H1 (cell line): ENCODE measurements around the gene IFT81. TPM values are rescaled to one million over a fixed set of nuclear protein-coding genes. Genes with fewer than 3 reads are reported as not detected.

ENCODE experiments used
- CTCF ChIA-PET: fragments of 300-600 bp; sonication (Branson Sonifier 250); formaldehyde crosslinking; loops from one replicate; lab custom pipeline; 2021; ENCODE audit not compliant: partially characterized antibody; lab: Charles Lee
- POLR2A ChIA-PET: fragments of 300-600 bp; sonication (Branson Sonifier 250); formaldehyde crosslinking; loops from one replicate; lab custom pipeline; 2021; ENCODE audit warnings: inconsistent platforms; ENCODE audit not compliant: partially characterized antibody; lab: Charles Lee
- DNase-seq, 2 experiments: peaks; one replicate each; pipeline versions ENCODE4 v3.0.0 to v3.0.0-alpha.2; 2010 to 2022; ENCODE audit warnings: low spot score in 2 of 2, low read depth in 1 of 2, mixed read lengths in 1 of 2
- FAIRE-seq: peaks from 2 replicates; lab custom pipeline; 2011; peaks lifted over from hg19 to GRCh38; lab: Jason Lieb, UNC
- H2AFZ ChIP-seq: 2 replicates; pipeline ENCODE4 v1.8.1; 2012; ENCODE audit warnings: low read length, inconsistent platforms
- H2AK5ac ChIP-seq: 2 replicates; pipeline ENCODE4 v1.6.1; 2013; ENCODE audit warnings: low read depth, low read length
- H2BK120ac ChIP-seq: replicated peaks from 2 replicates; pipeline ENCODE3; 2013; ENCODE audit warnings: low read depth, low read length, inconsistent platforms
- H2BK12ac ChIP-seq: 2 replicates; pipeline ENCODE4 v1.6.1; 2013; ENCODE audit warnings: low read depth, low read length
- H2BK15ac ChIP-seq: 2 replicates; pipeline ENCODE4 v1.6.1; 2013; ENCODE audit warnings: low read length
- H2BK20ac ChIP-seq: 2 replicates; pipeline ENCODE4 v1.6.1; 2013; ENCODE audit warnings: low read length
- H2BK5ac ChIP-seq: 2 replicates; pipeline ENCODE4 v1.6.1; 2013; ENCODE audit warnings: low read depth, low read length
- H3K14ac ChIP-seq: 2 replicates; pipeline ENCODE4 v1.6.1; 2013; ENCODE audit warnings: inconsistent platforms; ENCODE audit not compliant: insufficient read length
- H3K18ac ChIP-seq: 2 replicates; pipeline ENCODE4 v1.6.1; 2013; ENCODE audit warnings: low read length; ENCODE audit errors: extremely low read depth
- H3K23ac ChIP-seq: 2 replicates; pipeline ENCODE4 v1.6.1; 2013; ENCODE audit warnings: inconsistent platforms; ENCODE audit not compliant: insufficient read length
- H3K23me2 ChIP-seq: 2 replicates; pipeline ENCODE4 v1.6.1; 2013; ENCODE audit warnings: low read depth, low read length
- H3K27ac ChIP-seq: 2 replicates; pipeline ENCODE4 v1.6.1; 2011; ENCODE audit warnings: low read depth, low read length, inconsistent platforms
- H3K27me3 ChIP-seq, 4 experiments: replicated peaks in 1 of 4; 1 replicate in 1 of 4; 2 replicates in 3 of 4; pipeline versions ENCODE4 v1.6.1 to v1.8.1; 2011 to 2013; ENCODE audit warnings: low read length in 3 of 4, mild to moderate bottlenecking in 3 of 4, inconsistent platforms in 2 of 4, mixed read lengths in 2 of 4, moderate library complexity in 1 of 4; ENCODE audit not compliant: control insufficient read depth in 3 of 4, insufficient read depth in 3 of 4; ENCODE audit errors: extremely low read depth in 1 of 4
- H3K36me3 ChIP-seq, 4 experiments: 2 replicates each; pipeline versions ENCODE4 v1.6.1 to v1.8.1; 2011 to 2013; ENCODE audit warnings: mild to moderate bottlenecking in 4 of 4, low read length in 3 of 4, moderate library complexity in 2 of 4, control low read depth in 1 of 4, inconsistent platforms in 1 of 4; ENCODE audit not compliant: insufficient read depth in 4 of 4, control insufficient read depth in 2 of 4
- H3K4ac ChIP-seq: replicated peaks from 2 replicates; pipeline ENCODE3; 2013; ENCODE audit warnings: low read length, low read depth, mixed read lengths, inconsistent platforms; ENCODE audit not compliant: insufficient read length
- H3K4me1 ChIP-seq, 4 experiments: replicated peaks in 1 of 4; 1 replicate in 1 of 4; 2 replicates in 3 of 4; pipeline versions ENCODE4 v1.6.1 to v1.8.1; 2011 to 2013; ENCODE audit warnings: low read length in 3 of 4, inconsistent platforms in 2 of 4, mixed read lengths in 1 of 4; ENCODE audit not compliant: insufficient read depth in 4 of 4, control insufficient read depth in 3 of 4
- H3K4me2 ChIP-seq, 2 experiments: 2 replicates each; pipeline versions ENCODE4 v1.6.1 to v1.8.1; 2011 to 2013; ENCODE audit warnings: low read depth in 2 of 2, low read length in 2 of 2, control low read depth in 1 of 2, inconsistent platforms in 1 of 2, mild to moderate bottlenecking in 1 of 2; ENCODE audit not compliant: insufficient read depth in 1 of 2
- H3K4me3 ChIP-seq, 4 experiments: fragments of 200-600, 300-600 bp in 1 of 4; sonication (generic), shearing (Covaris generic), sonication (Bioruptor Twin) in 1 of 4; 2 replicates each; pipeline versions ENCODE4 v1.5.1 to v1.8.1; 2011 to 2016; ENCODE audit warnings: low read length in 4 of 4, low read depth in 3 of 4, control low read depth in 2 of 4, inconsistent platforms in 2 of 4, mild to moderate bottlenecking in 2 of 4, mixed read lengths in 1 of 4, moderate library complexity in 1 of 4; ENCODE audit not compliant: insufficient read depth in 2 of 4; ENCODE audit errors: extremely low read depth in 1 of 4
- H3K56ac ChIP-seq: replicated peaks from 2 replicates; pipeline ENCODE3; 2013; ENCODE audit warnings: low read depth, mild to moderate bottlenecking, mixed read lengths, low read length, inconsistent platforms; ENCODE audit not compliant: insufficient read length
- H3K79me1 ChIP-seq: 2 replicates; pipeline ENCODE4 v1.6.1; 2013; ENCODE audit warnings: low read depth, low read length, control low read depth
- H3K79me2 ChIP-seq, 2 experiments: 2 replicates each; pipeline versions ENCODE4 v1.6.1 to v1.8.1; 2012 to 2013; ENCODE audit warnings: low read length in 2 of 2, mild to moderate bottlenecking in 2 of 2, inconsistent platforms in 1 of 2; ENCODE audit not compliant: insufficient read depth in 2 of 2, control insufficient read depth in 1 of 2
- H3K9ac ChIP-seq, 4 experiments: replicated peaks in 1 of 4; 1 replicate in 1 of 4; 2 replicates in 3 of 4; pipeline versions ENCODE4 v1.6.1 to v1.8.1; 2011 to 2013; ENCODE audit warnings: low read depth in 3 of 4, low read length in 3 of 4, control low read depth in 2 of 4, mild to moderate bottlenecking in 2 of 4, moderate library complexity in 2 of 4, inconsistent platforms in 1 of 4; ENCODE audit errors: extremely low read depth in 1 of 4
- H3K9me3 ChIP-seq, 2 experiments: 2 replicates each; pipeline versions ENCODE4 v1.6.1 to v1.8.1; 2012 to 2013; ENCODE audit warnings: mild to moderate bottlenecking in 2 of 2, moderate library complexity in 2 of 2, control low read depth in 1 of 2, inconsistent platforms in 1 of 2, low read depth in 1 of 2, low read length in 1 of 2, mixed read lengths in 1 of 2; ENCODE audit not compliant: insufficient read depth in 2 of 2
- H4K20me1 ChIP-seq, 2 experiments: replicated peaks in 1 of 2; 2 replicates each; pipeline versions ENCODE3 to v1.8.1; 2011 to 2013; ENCODE audit warnings: inconsistent platforms in 2 of 2, low read length in 2 of 2, mild to moderate bottlenecking in 1 of 2; ENCODE audit not compliant: insufficient read depth in 2 of 2, control insufficient read depth in 1 of 2
- H4K5ac ChIP-seq: 2 replicates; pipeline ENCODE4 v1.6.1; 2013; ENCODE audit warnings: low read length, low read depth, mixed read lengths, inconsistent platforms; ENCODE audit not compliant: insufficient read length
- H4K8ac ChIP-seq: 2 replicates; pipeline ENCODE4 v1.8.0; 2013; ENCODE audit warnings: mild to moderate bottlenecking, moderate library complexity, low read length, inconsistent platforms; ENCODE audit not compliant: insufficient read depth; ENCODE audit errors: extremely low read depth
- H4K91ac ChIP-seq: replicated peaks from 2 replicates; pipeline ENCODE3; 2013; ENCODE audit warnings: low read length, mixed read lengths, inconsistent platforms; ENCODE audit not compliant: insufficient read length
- ASH2L ChIP-seq: fragments of 200-600, 300-600 bp; sonication (generic); IDR thresholded peaks from one replicate; pipeline ENCODE4 v1.7.1; 2017; ENCODE audit warnings: low read length
- BCL11A ChIP-seq, 2 experiments: IDR thresholded peaks; one replicate each; pipeline ENCODE4 v1.6.1; 2011; ENCODE audit warnings: low read depth in 2 of 2, low read length in 2 of 2, mild to moderate bottlenecking in 2 of 2
- CEBPB ChIP-seq: IDR thresholded peaks from 2 replicates; pipeline ENCODE4 v1.6.1; 2012; ENCODE audit warnings: low read depth, low read length
- EGR1 ChIP-seq: IDR thresholded peaks from 2 replicates; pipeline ENCODE4 v1.6.1; 2011; ENCODE audit warnings: low read depth, low read length, borderline replicate concordance
- KDM4A ChIP-seq: IDR thresholded peaks from one replicate; pipeline ENCODE4 v1.7.1; 2012; ENCODE audit warnings: low read depth, mild to moderate bottlenecking, moderate library complexity, low read length, inconsistent platforms; ENCODE audit not compliant: severe bottlenecking
- POLR2A ChIP-seq, 2 experiments: IDR thresholded peaks; 1 replicate in 1 of 2; 2 replicates in 1 of 2; pipeline ENCODE4 v1.6.1; 2011; ENCODE audit warnings: low read depth in 2 of 2, low read length in 2 of 2, mild to moderate bottlenecking in 2 of 2; ENCODE audit errors: control extremely low read depth in 1 of 2
- RAD21 ChIP-seq, 2 experiments: IDR thresholded peaks in 1 of 2; conservative IDR thresholded peaks in 1 of 2; 2 replicates each; pipeline ENCODE4 v1.6.1; 2011; ENCODE audit warnings: low read depth in 2 of 2, low read length in 2 of 2, improper control_type of control experiment in 1 of 2, inconsistent platforms in 1 of 2, mild to moderate bottlenecking in 1 of 2, moderate library complexity in 1 of 2
- RBBP5 ChIP-seq: IDR thresholded peaks from 2 replicates; pipeline ENCODE4 v1.7.1; 2012; ENCODE audit warnings: low read depth, mild to moderate bottlenecking, inconsistent platforms, low read length, moderate library complexity, borderline replicate concordance
- RFX5 ChIP-seq: IDR thresholded peaks from 2 replicates; pipeline ENCODE4 v1.6.1; 2011; ENCODE audit warnings: low read depth, low read length, improper control_type of control experiment, borderline replicate concordance
- SIX5 ChIP-seq: IDR thresholded peaks from 2 replicates; pipeline ENCODE4 v1.6.1; 2011; ENCODE audit warnings: mild to moderate bottlenecking, low read depth, low read length
- SP4 ChIP-seq: IDR thresholded peaks from 2 replicates; pipeline ENCODE4 v1.6.1; 2012; ENCODE audit warnings: low read length, inconsistent platforms
- TAF1 ChIP-seq: IDR thresholded peaks from 2 replicates; pipeline ENCODE4 v1.6.1; 2011; ENCODE audit warnings: mild to moderate bottlenecking, low read depth, low read length
- TAF7 ChIP-seq: optimal IDR thresholded peaks from 2 replicates; pipeline ENCODE3; 2011; ENCODE audit warnings: low read depth, mild to moderate bottlenecking, inconsistent platforms, low read length, moderate library complexity, borderline replicate concordance
- YY1 ChIP-seq: IDR thresholded peaks from 2 replicates; pipeline ENCODE4 v1.6.1; 2011; ENCODE audit warnings: low read depth, mild to moderate bottlenecking, low read length
- WGBS, 2 experiments: shearing (Covaris generic) in 1 of 2; methylation state at CpG; one replicate each; pipeline versions ENCODE4 v1.1.6 to v1.1.7; 2013 to 2015; ENCODE audit warnings: low lambda C conversion rate in 2 of 2, mixed read lengths in 2 of 2, inconsistent platforms in 1 of 2, low coverage in 1 of 2, missing lambda C conversion rate in 1 of 2; ENCODE audit not compliant: insufficient replicate concordance in 2 of 2, insufficient coverage in 1 of 2, insufficient read length in 1 of 2; ENCODE audit errors: extremely low coverage in 1 of 2, missing lambda C conversion rate in 1 of 2; 5-methylcytosine and 5-hydroxymethylcytosine counted together
- polyA plus RNA-seq, 7 experiments: library from polyadenylated mRNA; depleted of rRNA in 3 of 7; stranded (reverse) in 5 of 7; unstranded in 2 of 7; fragments of >200 nt in 5 of 7; fragments of 200-250 nt in 2 of 7; gene quantifications; 1 replicate in 5 of 7; 2 replicates in 1 of 7; 4 replicates in 1 of 7; pipeline versions ENCODE4 v1.2.1 to v1.2.3, GENCODE V29; 2011 to 2013; ENCODE audit warnings: missing spikeins in 2 of 7, mixed read lengths in 2 of 7
- total RNA-seq: library from RNA; stranded (reverse); fragmentation: NEBNext Ultra II Directional; extraction: Animal tissue kit (Norgen Biotek cat#: 25700); gene quantifications from 2 replicates; pipeline ENCODE4 v1.2.1, GENCODE V29; 2021

The IFT81 gene
- total and polyA plus RNA-seq, 2 of the 8 experiments (the other 6 are each of a cell fraction or from before 2014, with no cell fraction given), result 4.1 to 14.5 TPM

DNA sequence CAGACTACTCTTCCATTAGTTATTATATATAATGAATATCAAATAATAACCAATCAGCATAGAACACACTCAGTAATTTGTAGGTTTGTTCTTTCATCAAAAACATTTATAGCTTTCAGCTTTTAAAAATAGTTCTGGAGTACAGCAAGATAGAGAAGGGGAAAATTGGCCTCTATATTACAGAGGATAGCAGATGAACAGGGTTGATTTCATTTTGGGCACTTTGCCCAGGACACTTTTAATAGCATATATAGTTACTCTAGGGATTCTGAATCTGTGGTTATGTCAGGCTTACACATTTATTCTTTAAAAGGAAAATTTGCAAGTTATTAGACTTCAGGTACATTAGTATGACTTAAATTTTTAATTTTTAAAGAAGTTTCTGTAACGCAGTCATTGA, 52.6 kb downstream of the IFT81 start:
- Histone ChIP-seq H4K8ac (no peak overlapping the region), H2BK5ac (no peak overlapping the region), H3K79me1 (no peaks in the 10 kb centered on the region), H3K14ac (no peak overlapping the region), H3K4me3 (no peak overlapping the region), H3K4me1 (no peaks in the 10 kb centered on the region), H3K9me3 (peaks cover 2 to 8% of the 10 kb centered on the region in 2 experiments; a peak in 2 of 4 replicates), H3K9ac (no peak overlapping the region), H4K5ac (no peak overlapping the region), H3K27ac (no peak overlapping the region), H2AFZ (no peak overlapping the region), H4K91ac (no peak overlapping the region), H3K23me2 (no peaks in the 10 kb centered on the region), H2BK15ac (no peak overlapping the region), H2BK12ac (no peak overlapping the region), H2AK5ac (no peak overlapping the region), H2BK20ac (no peak overlapping the region), H3K18ac (no peak overlapping the region), H3K23ac (no peak overlapping the region), H2BK120ac (no peak overlapping the region), H3K27me3 (no peaks in the 10 kb centered on the region), H3K4me2 (no peak overlapping the region), H3K4ac (no peak overlapping the region), H3K36me3 (peaks cover 0 to 6% (median 0%) of the 10 kb centered on the region in 4 experiments; a peak in 1 of 8 replicates), H4K20me1 (peaks cover 0 to 4% of the 10 kb centered on the region in 2 experiments), H3K56ac (no peak overlapping the region), H3K79me2 (no peaks in the 10 kb centered on the region)
- ChIA-PET POLR2A (no interaction called here), CTCF (no interaction called here)
- FAIRE-seq (no peak), DNase-seq (no peak)
- WGBS, 2 experiments, result 93% methylated on average over 1 of the region's 1 CpG; no CpG with 5 or more reads in 1 of the 2 experiments
- no peak for TF ChIP-seq CEBPB
- TF ChIP-seq SP4, result no peak
- no peak for TF ChIP-seq RFX5
- no peak for TF ChIP-seq RBBP5
- no peak for TF ChIP-seq RAD21 (IDR thresholded peaks at IDR 0.05 in 1 of 2, conservative IDR thresholded peaks at IDR 0.05 in 1 of 2; ENCODE audit: low read depth in 2 of 2, low read length in 2 of 2)
- TF ChIP-seq YY1, result no peak
- TF ChIP-seq BCL11A (IDR thresholded peaks at IDR 0.05; ENCODE audit: low read depth in 2 of 2, low read length in 2 of 2), result no peak
- no peak for TF ChIP-seq ASH2L
- TF ChIP-seq POLR2A (IDR thresholded peaks at IDR 0.05; ENCODE audit: control extremely low read depth in 1 of 2, low read depth in 2 of 2, low read length in 2 of 2), result no peak
- TF ChIP-seq SIX5, result no peak
- TF ChIP-seq TAF1, result no peak
- TF ChIP-seq EGR1, result no peak
- no peak for TF ChIP-seq KDM4A
- TF ChIP-seq TAF7, result no peak
